Skeletal muscle tissue (tissue), 5 donors: ENCODE data around the gene ZNF425. TPM values are rescaled to one million over a fixed set of nuclear protein-coding genes. Genes with fewer than 3 reads are reported as not detected.
A peak's percentile ranks its signal among the peaks of the same experiment; 100 is the strongest.
"Not testable (repeated sequence)": the region's sequence is repeated elsewhere in the genome, so short reads cannot be mapped to it uniquely, and the experiment has no call there.

ENCODE experiments used
- H3K27ac ChIP-seq: one replicate; pipeline ENCODE4 v1.7.0; 2013; ENCODE audit warnings: mild to moderate bottlenecking, low read depth, low read length, inconsistent platforms
- H3K27me3 ChIP-seq, 3 donors: one replicate each; pipeline ENCODE4 v1.7.0; 2013; ENCODE audit warnings: low read length in 3 of 3; ENCODE audit not compliant: control insufficient read depth in 3 of 3, insufficient read depth in 3 of 3
- H3K36me3 ChIP-seq, 3 donors: one replicate each; pipeline ENCODE4 v1.7.0; 2013; ENCODE audit warnings: low read length in 3 of 3; ENCODE audit not compliant: control insufficient read depth in 3 of 3, insufficient read depth in 3 of 3
- H3K4me1 ChIP-seq, 3 donors: one replicate each; pipeline ENCODE4 v1.7.0; 2013; ENCODE audit warnings: low read length in 3 of 3, mild to moderate bottlenecking in 3 of 3; ENCODE audit not compliant: control insufficient read depth in 3 of 3, insufficient read depth in 3 of 3
- H3K4me3 ChIP-seq, 3 donors: one replicate each; pipeline ENCODE4 v1.7.0; 2013; ENCODE audit warnings: low read length in 3 of 3
- H3K9ac ChIP-seq, 3 donors: one replicate each; pipeline ENCODE4 v1.7.0; 2013; ENCODE audit warnings: low read length in 3 of 3, mild to moderate bottlenecking in 3 of 3, moderate library complexity in 2 of 3, low read depth in 1 of 3
- H3K9me3 ChIP-seq, 3 donors: one replicate each; pipeline ENCODE4 v1.7.0; 2013; ENCODE audit warnings: low read length in 3 of 3; ENCODE audit not compliant: control insufficient read depth in 3 of 3
- small RNA-seq: library from RNA; depleted of rRNA; stranded (forward); fragments of <200 nt; gene quantifications from one replicate; pipeline ENCODE3, GENCODE V24; 2014
- total RNA-seq: library from RNA; depleted of rRNA; stranded (reverse); fragments of >200 nt; gene quantifications from one replicate; pipeline ENCODE4 v1.2.3, GENCODE V29; 2014
- donor health status: Osteomylitis.

The ZNF425 gene
- total RNA-seq, 1 donor from 2014 or later, result 5.2 TPM

DNA sequence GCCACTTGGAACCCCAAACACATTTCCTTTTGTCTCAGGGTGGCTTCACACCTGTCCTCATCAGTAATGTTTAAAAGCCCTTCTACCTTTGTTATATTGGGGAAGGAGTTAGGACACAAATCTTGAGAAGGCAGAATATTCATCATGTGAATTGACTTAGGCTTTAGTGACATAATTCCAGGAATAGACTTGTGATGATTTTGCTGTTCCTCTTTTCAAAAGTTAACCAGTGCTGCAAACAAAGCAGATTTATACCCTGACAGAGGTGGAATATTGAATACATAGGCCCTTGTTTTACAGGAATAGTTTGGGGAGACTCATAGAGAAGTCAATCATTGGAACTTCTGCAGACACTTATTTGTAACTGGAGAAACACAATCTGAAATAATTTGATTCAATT lies 62.6 kb downstream of the ZNF425 start:
- Histone ChIP-seq H3K4me3 (no peak overlapping the region), H3K4me1 (peaks cover 0 to 5% (median 0%) of the 10 kb centered on the region in 3 donors), H3K27me3 (no peaks in the 10 kb centered on the region), H3K27ac (no peak overlapping the region), H3K9me3 (no peaks in the 10 kb centered on the region), H3K9ac (no peak overlapping the region), H3K36me3 (peaks cover 0 to 3% (median 0%) of the 10 kb centered on the region in 3 donors)

DNA sequence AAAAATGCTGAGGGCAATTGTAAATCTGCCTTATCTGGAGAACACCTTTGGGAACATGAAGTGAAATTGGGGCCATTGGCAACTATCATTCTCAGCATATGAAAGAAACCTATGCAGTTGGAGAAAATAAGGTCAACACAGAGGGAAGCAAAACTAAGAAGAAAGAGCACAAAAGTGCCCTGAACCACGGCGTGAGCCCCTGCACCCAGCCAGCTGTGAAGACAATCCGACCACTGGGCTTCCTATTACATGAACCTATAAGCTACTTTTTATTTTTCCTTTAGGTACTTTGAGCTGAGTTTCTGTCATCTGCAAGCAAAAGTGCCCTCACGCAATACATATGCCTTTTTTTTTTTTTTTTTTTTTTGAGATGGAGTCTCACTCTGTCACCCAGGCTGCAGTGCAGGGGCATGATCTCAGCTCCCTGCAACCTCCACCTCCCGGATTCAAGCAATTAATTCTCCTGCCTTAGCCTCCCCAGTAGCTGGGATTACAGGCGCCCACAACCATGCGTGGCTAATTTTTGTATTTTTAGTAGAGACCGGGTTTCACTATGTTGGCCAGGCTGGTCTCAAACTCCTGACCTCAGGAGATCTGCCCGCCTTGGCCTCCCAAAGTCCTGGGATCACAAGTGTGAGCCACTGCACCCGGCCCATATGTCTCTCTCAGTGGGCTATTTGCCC lies 63.8 kb downstream of the ZNF425 start:
- not testable (repeated sequence) for H3K9ac ChIP-seq, H3K4me1 ChIP-seq, H3K27me3 ChIP-seq, H3K27ac ChIP-seq, H3K4me3 ChIP-seq, H3K9me3 ChIP-seq, H3K36me3 ChIP-seq

DNA sequence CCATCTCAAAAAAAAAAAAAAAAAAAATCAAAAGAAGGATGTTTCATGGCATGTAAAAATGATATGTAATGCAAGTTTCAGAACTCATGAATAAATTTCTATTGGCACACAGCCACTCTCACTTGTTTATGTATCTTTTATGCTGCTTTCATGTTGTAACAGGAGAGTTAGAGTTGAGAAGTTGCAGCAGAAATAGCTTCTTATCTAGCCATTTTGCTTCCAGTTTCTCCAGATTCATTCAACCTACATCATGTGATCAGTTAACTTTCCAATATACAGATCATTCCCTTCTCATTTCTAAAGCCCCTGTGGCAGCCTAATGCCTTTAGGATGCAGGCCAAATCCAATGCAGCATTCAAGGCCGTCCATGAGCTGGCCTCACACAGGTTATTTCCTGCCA lies 66.0 kb downstream of the ZNF425 start:
- Histone ChIP-seq H3K4me3 (no peak overlapping the region), H3K9ac (no peak overlapping the region), H3K9me3 (no peaks in the 10 kb centered on the region), H3K36me3 (no peaks in the 10 kb centered on the region), H3K4me1 (peaks cover 0 to 4% (median 0%) of the 10 kb centered on the region in 3 donors), H3K27ac (no peak overlapping the region), H3K27me3 (no peaks in the 10 kb centered on the region)

DNA sequence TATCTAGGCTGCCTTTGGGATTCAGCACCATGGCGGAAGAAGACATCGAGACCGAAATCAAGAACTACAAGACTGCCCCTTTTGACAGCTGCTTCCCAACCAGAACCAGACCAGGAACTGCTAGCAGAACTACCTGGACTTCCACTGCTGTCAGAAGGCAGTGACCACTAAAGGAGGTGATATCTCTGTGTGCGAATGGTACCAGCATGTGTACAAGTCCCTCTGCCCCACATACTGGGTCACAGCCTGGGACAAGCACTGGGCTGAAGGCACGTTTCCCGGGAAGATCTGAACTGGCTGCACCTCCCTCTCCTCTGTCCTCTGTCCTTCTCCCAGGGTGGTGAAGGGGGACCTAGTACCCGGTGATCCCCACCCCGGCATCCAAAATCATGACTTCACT lies 72.2 kb downstream of the ZNF425 start:
- Histone ChIP-seq H3K27ac (no peak overlapping the region), H3K9ac (no peak overlapping the region), H3K36me3 (no peaks in the 10 kb centered on the region), H3K4me3 (no peak overlapping the region), H3K4me1 (no peaks in the 10 kb centered on the region), H3K9me3 (no peaks in the 10 kb centered on the region), H3K27me3 (peaks cover 0 to 3% (median 0%) of the 10 kb centered on the region in 3 donors)

DNA sequence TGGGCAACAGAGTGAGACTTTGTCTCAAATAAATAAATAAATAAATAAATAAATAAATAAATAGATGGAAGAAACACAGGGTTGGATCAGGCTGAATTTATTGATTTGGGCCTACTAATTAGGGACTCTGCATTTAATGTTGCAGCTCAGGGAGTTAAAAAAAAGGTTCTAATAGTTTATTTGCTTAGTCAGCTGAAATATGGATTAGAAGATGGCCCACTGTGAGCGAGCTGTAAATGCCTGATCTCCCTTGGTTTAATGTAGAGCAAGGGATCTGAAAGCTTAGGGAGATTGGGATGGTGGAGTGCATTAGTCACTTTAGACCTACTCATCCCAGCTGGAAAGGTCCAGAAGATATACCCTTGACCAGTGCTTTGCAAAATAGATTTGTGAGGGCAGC lies 72.7 kb downstream of the ZNF425 start:
- no peak overlapping the region for H3K4me3 ChIP-seq
- no peak overlapping the region for H3K9ac ChIP-seq
- H3K36me3 ChIP-seq, result no peaks in the 10 kb centered on the region
- peaks cover 0 to 3% (median 0%) of the 10 kb centered on the region in 3 donors for H3K27me3 ChIP-seq
- no peak overlapping the region for H3K27ac ChIP-seq
- no peaks in the 10 kb centered on the region for H3K9me3 ChIP-seq
- H3K4me1 ChIP-seq, result no peaks in the 10 kb centered on the region

Small RNA genes within 50 kb of the gene (small RNA-seq; reads per million reads assigned to genes)
- gene COX6B1P1 (not detected), gene RN7SL521P (0.76 reads per million, percentile 73 among the genes with 10 or more reads in this experiment)

Other genes starting within 250 kb of the ZNF425 start
- 16.2 TPM for gene EZH2, start 242.0 kb downstream of the ZNF425 start, total RNA-seq
- gene PDIA4, start 97.8 kb downstream of the ZNF425 start, total RNA-seq, result 61.1 TPM
- gene ZNF786, start 35.6 kb downstream of the ZNF425 start, total RNA-seq, result 6.3 TPM
- gene ZNF398, start 21.1 kb upstream of the ZNF425 start, total RNA-seq, result 9.4 TPM
- gene ZNF282, start 69.2 kb upstream of the ZNF425 start, total RNA-seq, result 22.4 TPM
- gene ZNF212, start 113.3 kb upstream of the ZNF425 start, total RNA-seq, result 4.2 TPM
- 8.9 TPM for gene ZNF783, start 135.9 kb upstream of the ZNF425 start, total RNA-seq